MM.1S (cell line): ENCODE measurements around the gene C18orf63.

Source experiments
- DNase-seq: peaks from one replicate; pipeline ENCODE4 v3.0.0-alpha.2; 2015
- H2AFZ ChIP-seq: fragments of 300-600 bp; sonication (generic); 2 replicates; pipeline ENCODE4 v1.6.0; 2016; ENCODE audit warnings: antibody characterized with exemption, low read length
- H3F3A ChIP-seq: fragments of 300-600 bp; sonication (generic); 2 replicates; pipeline ENCODE4 v1.6.1; 2016; ENCODE audit warnings: mild to moderate bottlenecking, antibody characterized with exemption, low read length, moderate library complexity, mixed read lengths; ENCODE audit not compliant: insufficient read depth
- H3K27ac ChIP-seq: fragments of 300-600 bp; sonication (generic); 2 replicates; pipeline ENCODE4 v1.5.1; 2016; ENCODE audit warnings: mild to moderate bottlenecking, low read length
- H3K27me3 ChIP-seq: fragments of 300-600 bp; sonication (generic); replicated peaks from 2 replicates; pipeline ENCODE4 v1.6.0; 2016; ENCODE audit warnings: low read length; ENCODE audit not compliant: insufficient read depth
- H3K36me3 ChIP-seq: fragments of 300-600 bp; sonication (generic); replicated peaks from 2 replicates; pipeline ENCODE4 v1.6.1; 2016; ENCODE audit warnings: mild to moderate bottlenecking, low read length, mixed read lengths; ENCODE audit not compliant: insufficient read depth
- H3K4me1 ChIP-seq: fragments of 300-600 bp; sonication (generic); 2 replicates; pipeline ENCODE4 v1.6.1; 2016; ENCODE audit warnings: low read length, mixed read lengths
- H3K4me2 ChIP-seq: fragments of 300-600 bp; sonication (generic); 2 replicates; pipeline ENCODE4 v1.6.0; 2016; ENCODE audit warnings: low read depth, low read length
- H3K4me3 ChIP-seq: fragments of 300-600 bp; sonication (generic); 2 replicates; pipeline ENCODE4 v1.5.1; 2016; ENCODE audit warnings: low read length, mixed read lengths
- H3K79me2 ChIP-seq: fragments of 300-600 bp; sonication (generic); 2 replicates; pipeline ENCODE4 v1.6.1; 2016; ENCODE audit warnings: mixed run types, low read length, mixed read lengths
- H3K9ac ChIP-seq: fragments of 300-600 bp; sonication (generic); 2 replicates; pipeline ENCODE4 v1.6.1; 2016; ENCODE audit warnings: low read length, mixed read lengths
- H3K9me2 ChIP-seq: fragments of 300-600 bp; sonication (generic); replicated peaks from 2 replicates; pipeline ENCODE4 v1.6.1; 2016; ENCODE audit warnings: mild to moderate bottlenecking, low read length, mixed read lengths; ENCODE audit not compliant: insufficient read depth
- H3K9me3 ChIP-seq: fragments of 300-600 bp; sonication (generic); replicated peaks from 2 replicates; pipeline ENCODE4 v1.6.1; 2016; ENCODE audit warnings: mild to moderate bottlenecking, low read length, mixed read lengths; ENCODE audit not compliant: insufficient read depth
- H4K20me1 ChIP-seq: fragments of 300-600 bp; sonication (generic); 2 replicates; pipeline ENCODE4 v1.6.1; 2016; ENCODE audit warnings: mild to moderate bottlenecking, low read length, moderate library complexity, mixed read lengths; ENCODE audit not compliant: insufficient read depth
- EZH2 ChIP-seq: fragments of 300-600 bp; sonication (generic); optimal IDR thresholded peaks from 2 replicates; pipeline ENCODE3; 2017; ENCODE audit warnings: low read depth, mild to moderate bottlenecking, antibody characterized with exemption, low read length, mixed read lengths
- EZH2phosphoT487 ChIP-seq: fragments of 300-600 bp; sonication (generic); IDR thresholded peaks from 2 replicates; pipeline ENCODE4 v1.6.1; 2018; ENCODE audit warnings: antibody characterized with exemption, low read length
- TF ChIP-seq, protein P1 (sequence below): fragments of 300-600 bp; sonication (generic); IDR thresholded peaks from 2 replicates; pipeline ENCODE4 v1.5.1; 2016; ENCODE audit warnings: antibody characterized with exemption, low read length, mixed read lengths

C18orf63 gene

DNA sequence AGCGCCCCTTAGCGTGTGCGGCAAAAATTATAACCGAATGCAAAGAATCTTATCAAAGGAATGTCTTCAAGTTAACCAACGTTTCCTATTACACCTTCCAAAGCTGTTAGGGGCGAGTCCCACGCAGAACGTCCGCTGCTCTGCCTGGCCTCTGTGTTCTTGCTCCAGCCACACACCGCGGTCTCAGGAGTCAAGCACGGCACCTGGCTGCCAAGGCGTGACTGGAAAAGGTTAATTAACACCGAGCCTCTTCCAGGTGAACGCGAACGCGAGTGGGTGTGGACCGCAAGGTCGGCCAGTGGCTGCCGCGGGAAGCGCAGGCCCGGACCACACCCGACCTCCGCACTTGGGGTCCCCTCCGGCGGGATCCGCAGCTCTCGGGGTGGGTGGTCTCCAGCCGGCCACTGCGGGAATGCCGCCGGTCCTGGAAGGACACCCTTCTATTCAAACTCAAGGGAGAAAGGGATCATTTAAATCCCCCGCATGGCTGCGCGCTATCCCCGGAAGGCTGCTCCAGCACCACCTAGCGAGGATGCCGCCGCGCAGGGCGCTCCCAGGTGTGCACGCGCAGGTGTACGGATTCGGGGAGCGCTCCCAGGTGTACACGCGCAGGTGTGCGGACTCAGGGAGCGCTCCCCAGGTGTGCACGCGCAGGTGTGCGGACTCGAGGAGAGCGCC is 24.7 kb upstream of the C18orf63 start:
- no peaks in the 10 kb centered on the region; the same call in none of the 2 replicates for H3F3A ChIP-seq
- H3K4me3 ChIP-seq: peak overlapping the region; percentile 96
- H3K4me1 ChIP-seq: peaks cover 27% of the 10 kb centered on the region
- H3K4me2 ChIP-seq: peak overlapping the region; percentile 83
- no peak overlapping the region for H3K27ac ChIP-seq
- no peaks in the 10 kb centered on the region for H3K36me3 ChIP-seq
- no peak for DNase-seq
- H3K9me2 ChIP-seq: no peaks in the 10 kb centered on the region
- H3K9me3 ChIP-seq: no peaks in the 10 kb centered on the region
- peaks cover 51% of the 10 kb centered on the region for H3K79me2 ChIP-seq
- no peaks in the 10 kb centered on the region for H4K20me1 ChIP-seq
- H3K9ac ChIP-seq: no peak overlapping the region
- peak overlapping the region; percentile 69 for H2AFZ ChIP-seq
- TF ChIP-seq EZH2phosphoT487 (no peak), EZH2 (no peak)
- TF ChIP-seq, protein P1, sequence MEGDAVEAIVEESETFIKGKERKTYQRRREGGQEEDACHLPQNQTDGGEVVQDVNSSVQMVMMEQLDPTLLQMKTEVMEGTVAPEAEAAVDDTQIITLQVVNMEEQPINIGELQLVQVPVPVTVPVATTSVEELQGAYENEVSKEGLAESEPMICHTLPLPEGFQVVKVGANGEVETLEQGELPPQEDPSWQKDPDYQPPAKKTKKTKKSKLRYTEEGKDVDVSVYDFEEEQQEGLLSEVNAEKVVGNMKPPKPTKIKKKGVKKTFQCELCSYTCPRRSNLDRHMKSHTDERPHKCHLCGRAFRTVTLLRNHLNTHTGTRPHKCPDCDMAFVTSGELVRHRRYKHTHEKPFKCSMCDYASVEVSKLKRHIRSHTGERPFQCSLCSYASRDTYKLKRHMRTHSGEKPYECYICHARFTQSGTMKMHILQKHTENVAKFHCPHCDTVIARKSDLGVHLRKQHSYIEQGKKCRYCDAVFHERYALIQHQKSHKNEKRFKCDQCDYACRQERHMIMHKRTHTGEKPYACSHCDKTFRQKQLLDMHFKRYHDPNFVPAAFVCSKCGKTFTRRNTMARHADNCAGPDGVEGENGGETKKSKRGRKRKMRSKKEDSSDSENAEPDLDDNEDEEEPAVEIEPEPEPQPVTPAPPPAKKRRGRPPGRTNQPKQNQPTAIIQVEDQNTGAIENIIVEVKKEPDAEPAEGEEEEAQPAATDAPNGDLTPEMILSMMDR: no peak
- H3K27me3 ChIP-seq: no peaks in the 10 kb centered on the region

DNA sequence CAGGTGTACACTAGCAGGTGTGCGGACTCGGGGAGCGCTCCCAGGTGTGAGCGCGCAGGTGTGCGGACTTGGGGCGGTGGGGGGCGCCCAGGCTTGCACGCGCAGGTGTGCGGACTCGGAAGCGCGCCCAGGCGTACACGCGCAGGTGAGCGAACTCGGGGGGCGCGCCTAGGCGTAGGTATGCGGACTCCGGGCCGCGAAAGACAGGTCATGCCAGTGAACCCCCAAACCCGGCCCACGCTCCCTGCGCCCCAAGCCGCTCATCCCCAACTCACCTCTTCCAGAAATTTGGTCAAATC is 24.2 kb upstream of the C18orf63 start:
- Histone ChIP-seq H3K27ac (no peak overlapping the region), H3K4me3 (peak overlapping the region; percentile 96), H3K9me3 (no peaks in the 10 kb centered on the region), H3K79me2 (peaks cover 46% of the 10 kb centered on the region), H2AFZ (peak overlapping the region; percentile 69), H3K4me1 (peaks cover 22% of the 10 kb centered on the region), H3K9ac (peak overlapping the region; percentile 70), H3K36me3 (no peaks in the 10 kb centered on the region), H3F3A (no peaks in the 10 kb centered on the region; the same call in none of the 2 replicates), H3K27me3 (no peaks in the 10 kb centered on the region), H3K9me2 (no peaks in the 10 kb centered on the region), H3K4me2 (peak overlapping the region; percentile 83), H4K20me1 (no peaks in the 10 kb centered on the region)
- no peak for TF ChIP-seq EZH2phosphoT487
- no peak for DNase-seq

DNA sequence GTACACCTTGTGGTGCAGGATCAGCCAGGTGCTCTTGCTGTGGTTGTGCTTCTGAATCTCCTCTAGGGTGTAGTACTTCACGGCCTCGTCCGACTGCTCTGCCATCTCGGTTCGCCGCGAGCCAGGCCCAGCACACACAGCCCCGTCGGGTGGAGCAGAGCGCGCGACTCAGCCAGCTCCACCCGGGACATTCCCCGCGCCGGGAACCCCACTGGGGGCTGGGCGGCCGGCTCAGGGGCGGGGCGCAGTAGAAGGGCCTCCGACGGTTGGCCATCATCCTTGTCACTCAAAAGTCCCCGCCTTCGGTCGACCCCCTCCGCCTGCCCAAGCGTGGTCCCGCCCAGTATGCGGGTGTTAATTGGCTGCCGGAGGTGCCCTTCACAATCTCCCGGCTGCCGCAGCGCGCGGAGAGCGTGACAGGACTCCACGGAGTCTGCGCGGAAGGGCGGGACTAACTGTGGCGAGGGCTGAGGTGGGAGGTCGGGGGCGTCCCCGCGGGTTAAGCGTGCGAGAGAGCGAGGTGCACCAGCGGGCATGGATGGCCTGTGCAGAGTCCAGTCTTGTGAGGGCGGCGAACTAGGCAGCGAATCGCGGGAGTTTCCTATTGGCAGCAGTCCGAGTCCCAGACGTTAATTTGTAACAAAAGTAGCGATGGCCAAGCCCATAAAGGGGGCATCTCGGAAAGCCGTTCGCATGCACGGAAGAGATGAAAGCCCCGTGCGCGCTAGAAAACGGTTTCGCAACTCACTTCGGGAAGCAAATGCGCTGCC is 23.7 kb upstream of the C18orf63 start, which contains the start of gene CYB5A:
CYB5A (minus strand) TSS at position 193 of the 770 bp plus-strand sequence; CDS start at position 105, 88 bp downstream.
- no peak for TF ChIP-seq EZH2phosphoT487
- no peak for TF ChIP-seq EZH2
- TF ChIP-seq, protein P1: peak; percentile 28
- H3K4me2 ChIP-seq: peak within 1 kb of the TSS; percentile 83
- no peaks in the 10 kb centered on the region for H3K9me2 ChIP-seq
- no peak within 1 kb of the TSS for H3K27ac ChIP-seq
- H3F3A ChIP-seq: no peaks in the 10 kb centered on the region; the same call in none of the 2 replicates
- H3K27me3 ChIP-seq: no peaks in the 10 kb centered on the region
- peak within 1 kb of the TSS; percentile 70 for H3K9ac ChIP-seq
- H3K4me1 ChIP-seq: peaks cover 18% of the 10 kb centered on the region; the same call in 1 of the 2 replicates
- H2AFZ ChIP-seq: peak within 1 kb of the TSS; percentile 69
- no peaks in the 10 kb centered on the region for H3K36me3 ChIP-seq
- no peaks in the 10 kb centered on the region for H4K20me1 ChIP-seq
- peak within 1 kb of the TSS; percentile 96 for H3K4me3 ChIP-seq
- peak; percentile 96 for DNase-seq
- peaks cover 42% of the 10 kb centered on the region for H3K79me2 ChIP-seq
- H3K9me3 ChIP-seq: no peaks in the 10 kb centered on the region
